NCI-H128 (cell line): Measurements from ENCODE around the gene HDAC4.

ENCODE experiments used
- DNase-seq: peaks from one replicate; lab custom pipeline; 2025; ENCODE audit not compliant: unreplicated experiment; lab: John Stamatoyannopoulos, UW

The HDAC4 gene

DNA sequence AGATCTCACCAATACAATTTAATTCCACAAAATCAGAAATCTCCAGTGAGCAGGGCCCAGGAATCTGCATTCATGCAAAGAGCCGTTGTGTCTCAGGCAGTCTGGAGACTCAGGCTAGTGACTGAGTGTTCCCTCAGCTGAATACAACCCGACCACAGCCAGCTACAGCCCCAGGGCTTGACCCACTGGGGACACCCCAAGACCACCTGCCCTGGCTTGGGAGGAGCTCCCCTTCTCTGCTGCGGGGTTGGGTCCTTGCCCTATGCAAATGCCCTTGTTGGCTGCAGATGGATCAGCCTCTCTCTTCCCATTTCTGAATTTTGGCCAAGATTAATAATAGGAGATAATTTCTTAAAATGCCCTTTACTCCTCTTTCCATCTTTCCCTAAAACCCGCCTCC, 395.2 kb downstream of the HDAC4 start:
- no peak for DNase-seq

DNA sequence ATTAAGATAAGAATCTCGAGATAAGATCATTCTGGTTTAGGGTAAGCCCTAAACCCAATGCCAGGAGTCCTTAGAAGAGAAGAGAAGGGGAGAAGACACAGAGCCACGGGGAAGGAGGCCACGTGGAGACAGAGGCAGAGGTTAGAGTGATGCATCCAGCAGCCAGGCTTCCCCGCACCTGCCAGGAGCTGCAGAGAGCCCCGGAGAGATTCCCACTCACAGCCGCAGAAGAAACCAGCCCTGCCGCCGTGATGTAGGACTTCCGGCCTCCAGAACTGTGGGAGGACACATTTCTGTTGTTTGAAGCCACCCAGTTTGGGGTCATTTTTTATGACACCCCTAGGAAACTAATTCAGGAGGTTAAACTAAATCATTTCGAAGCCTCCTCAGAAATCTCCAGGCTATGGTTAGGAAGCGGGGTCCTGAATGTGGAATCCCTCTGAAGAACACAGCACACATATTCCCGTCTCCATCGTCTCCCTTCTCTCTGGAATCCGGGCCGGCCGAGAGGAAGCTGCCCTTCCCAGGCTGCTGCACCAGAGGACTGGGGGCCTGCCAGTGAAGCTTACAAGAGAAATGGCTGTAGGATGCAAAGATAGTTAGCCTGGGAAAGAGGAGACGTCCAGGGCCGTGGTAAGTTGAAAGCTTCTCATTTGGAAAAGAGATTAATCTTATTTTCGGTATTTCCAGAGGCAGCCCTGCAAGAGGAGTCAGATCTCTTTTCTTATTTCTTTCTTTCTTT, 396.4 kb downstream of the HDAC4 start:
- DNase-seq, result no peak

DNA sequence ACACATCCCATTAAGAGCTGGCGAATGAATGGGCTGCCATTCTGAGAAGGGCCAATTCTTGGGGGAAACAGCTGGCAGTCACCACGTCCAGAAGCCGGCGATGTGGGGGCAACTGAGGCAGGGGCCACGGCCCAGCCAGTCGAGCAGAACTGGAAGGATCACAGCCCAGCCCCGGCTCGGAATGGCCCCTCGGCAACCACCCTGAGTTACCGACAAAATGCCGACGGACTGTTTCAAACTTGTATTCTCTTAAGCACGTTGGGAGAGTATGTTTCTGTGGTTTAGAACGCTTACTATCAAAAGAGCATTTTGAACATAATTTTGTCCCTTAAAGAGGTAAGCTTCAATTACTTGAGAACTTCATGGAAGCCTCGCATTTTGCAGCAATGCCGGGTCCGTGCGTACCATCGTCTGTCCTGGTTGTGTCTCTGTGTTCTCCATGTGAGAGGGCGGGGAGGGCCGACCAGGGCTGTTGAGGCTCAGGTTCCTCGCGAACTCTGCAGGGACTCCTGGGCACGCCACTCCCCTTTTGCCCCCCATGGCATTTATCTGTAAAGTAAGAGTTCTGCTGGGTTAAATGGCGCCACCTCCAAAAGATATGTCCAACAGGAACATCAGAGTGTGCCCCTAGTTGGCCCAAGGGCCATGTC, 397.1 kb downstream of the HDAC4 start:
- no peak for DNase-seq

- DNase-seq, result no peak
Measured at GRCh38 chr2:239002954-239003623, 397.7 kb downstream of the HDAC4 start.

DNA sequence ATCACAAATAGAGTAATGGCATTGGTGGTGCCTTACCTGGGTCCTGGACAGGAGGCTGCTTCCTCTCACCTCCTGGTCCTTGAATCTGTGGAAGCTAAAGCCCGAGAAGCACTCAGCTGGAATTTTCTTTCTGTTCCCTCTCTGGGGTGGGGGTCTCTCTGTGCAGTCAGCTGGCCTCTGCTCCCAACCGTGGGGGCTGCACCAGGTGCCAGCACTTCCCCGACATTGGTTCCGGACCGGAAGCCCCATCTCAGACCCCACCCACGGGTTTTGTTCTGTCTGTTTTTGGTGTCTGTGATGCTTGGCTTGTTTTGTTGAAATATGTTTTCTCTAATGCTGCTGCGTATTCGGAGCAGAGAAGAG, 398.2 kb downstream of the HDAC4 start:
- DNase-seq, result no peak

- DNase-seq, result no peak
Measured at GRCh38 chr2:239001794-239002193, 399.0 kb downstream of the HDAC4 start.

DNA sequence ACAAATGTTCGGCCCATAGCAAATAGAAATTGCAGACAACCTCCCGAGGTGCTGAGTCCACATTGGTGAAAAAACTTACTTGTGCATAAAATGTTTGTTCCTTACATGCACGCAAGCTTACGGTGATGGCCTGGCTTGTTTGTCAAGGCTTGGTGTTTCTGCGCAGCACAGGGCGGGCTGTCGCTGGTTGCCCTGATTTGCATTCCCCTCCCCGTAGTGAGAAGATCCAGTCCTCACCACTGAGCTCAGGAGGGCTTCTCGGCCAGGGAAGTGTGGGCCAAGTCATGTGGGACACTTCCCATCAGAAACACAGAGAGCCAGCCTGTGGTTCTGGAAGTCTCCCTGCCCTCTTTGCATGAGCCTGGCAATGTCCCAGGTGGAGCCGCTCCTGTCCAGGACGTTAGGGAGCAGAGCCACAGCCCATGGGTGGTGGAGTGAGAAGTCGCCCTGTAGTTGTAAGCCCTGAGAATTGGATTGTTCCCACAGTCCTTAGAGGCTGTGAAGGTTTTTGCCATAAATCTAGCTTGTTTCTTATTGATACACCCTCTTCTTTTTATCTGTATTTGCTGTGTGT, 400.2 kb downstream of the HDAC4 start:
- no peak for DNase-seq

GRCh38 chr2:239000089-239000488, 400.7 kb downstream of the HDAC4 start:
- DNase-seq, result no peak

- no peak for DNase-seq
Measured at GRCh38 chr2:238999291-238999741, 401.5 kb downstream of the HDAC4 start.

DNA sequence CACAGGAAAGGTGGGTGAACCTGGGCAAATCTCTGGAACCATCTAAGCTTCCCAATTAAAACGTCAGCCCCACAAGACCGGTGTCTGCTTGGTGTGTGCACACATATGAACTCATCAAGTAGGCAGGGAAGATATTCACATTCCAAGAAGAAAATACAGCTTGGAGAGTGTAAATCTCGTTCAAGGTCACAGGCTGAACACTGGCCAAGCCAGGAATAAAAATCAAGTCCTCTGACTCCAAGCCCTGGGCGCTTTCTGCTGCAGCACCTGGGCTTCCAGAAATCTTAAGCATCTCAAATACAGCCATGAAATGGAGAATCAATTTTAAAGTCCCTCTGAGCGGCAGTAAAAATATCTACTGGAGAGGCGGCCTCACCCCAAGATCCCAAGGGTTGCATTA, 402.0 kb downstream of the HDAC4 start:
- no peak for DNase-seq
